HL-60/S4 treated with phorbol 12-myristate 13-acetate at 8.2 ng/mL for 4 days and 3 days (cell line): Measurements from ENCODE around the gene CDC14A.
"Not testable (repeated sequence)": the region's sequence is repeated elsewhere in the genome, so short reads cannot be mapped to it uniquely, and the experiment has no call there.

Experiments
- in situ Hi-C: fragments of 300-500 bp; cut with MboI; formaldehyde crosslinking; loops from 2 replicates; pipeline ENCODE4 v1.15.0; 2022; ENCODE audit warnings: low sequenced_read_pairs

The CDC14A gene

GRCh38 chr1:100352267-100353070 lies at the start of gene CDC14A:
CDC14A (plus strand) TSS chr1:100352506; CDS start chr1:100352955, 449 bp downstream.
- in situ Hi-C loops = no loop called here

- in situ Hi-C loops = no loop called here
These were observed 49.6 kb upstream of the CDC14A start for GRCh38 chr1:100302739-100303138.

GRCh38 chr1:100304227-100304626 lies 48.1 kb upstream of the CDC14A start:
- in situ Hi-C loops = no loop called here

- in situ Hi-C loops = no loop called here
These were observed 47.4 kb upstream of the CDC14A start for GRCh38 chr1:100304921-100305320.

- in situ Hi-C loops = no loop called here
These were observed 46.4 kb upstream of the CDC14A start for GRCh38 chr1:100305954-100306353.

GRCh38 chr1:100306735-100307313 lies 45.5 kb upstream of the CDC14A start:
- in situ Hi-C loops = no loop called here

GRCh38 chr1:100308777-100309176 lies 43.5 kb upstream of the CDC14A start:
- in situ Hi-C loops = no loop called here

GRCh38 chr1:100309863-100310262 lies 42.4 kb upstream of the CDC14A start:
- in situ Hi-C loops = no loop called here

- in situ Hi-C loops = no loop called here
These were observed 38.9 kb upstream of the CDC14A start for GRCh38 chr1:100313382-100313781.

- in situ Hi-C loops = no loop called here
These were observed 35.7 kb upstream of the CDC14A start for GRCh38 chr1:100316622-100317021.

- in situ Hi-C loops = no loop called here
These were observed 31.8 kb upstream of the CDC14A start for GRCh38 chr1:100320311-100321099.

- in situ Hi-C loops = no loop called here
These were observed 31.2 kb upstream of the CDC14A start for GRCh38 chr1:100321100-100321493.

GRCh38 chr1:100321506-100321905 lies 30.8 kb upstream of the CDC14A start:
- in situ Hi-C loops = no loop called here

GRCh38 chr1:100322436-100323211 lies 29.7 kb upstream of the CDC14A start:
- in situ Hi-C loops = no loop called here

GRCh38 chr1:100323419-100324106 lies 28.7 kb upstream of the CDC14A start:
- in situ Hi-C loops = no loop called here

- in situ Hi-C loops = no loop called here
These were observed 26.6 kb upstream of the CDC14A start for GRCh38 chr1:100325415-100326324.

GRCh38 chr1:100326325-100326670 lies 26.0 kb upstream of the CDC14A start:
- in situ Hi-C loops = not testable (repeated sequence)

GRCh38 chr1:100328133-100328532 lies 24.2 kb upstream of the CDC14A start:
- in situ Hi-C loops = no loop called here

- in situ Hi-C loops = not testable (repeated sequence)
These were observed 21.2 kb upstream of the CDC14A start for GRCh38 chr1:100331146-100331545.
